HG02588 (cell line): ENCODE results near the gene KCNJ4.
"Not testable (repeated sequence)": the region's sequence is repeated elsewhere in the genome, so short reads cannot be mapped to it uniquely, and the experiment has no call there.

ENCODE experiments used
- ATAC-seq: cut with Tn5 transposase; IDR thresholded peaks from one replicate; pipeline ENCODE4 v1.9.1; 2021; ENCODE audit warnings: mild to moderate bottlenecking, moderate library complexity; ENCODE audit not compliant: unreplicated experiment

KCNJ4 gene

GRCh38 chr22:38414009-38414395 lies 41.0 kb downstream of the KCNJ4 start:
- no peak for ATAC-seq

GRCh38 chr22:38413085-38414008 lies 41.7 kb downstream of the KCNJ4 start:
- ATAC-seq: no peak

- ATAC-seq: no peak
Observed at GRCh38 chr22:38412435-38413084, 42.4 kb downstream of the KCNJ4 start.

GRCh38 chr22:38411016-38411415 lies 44.0 kb downstream of the KCNJ4 start:
- ATAC-seq: no peak

GRCh38 chr22:38409916-38410315 lies 45.1 kb downstream of the KCNJ4 start:
- not testable (repeated sequence) for ATAC-seq

- ATAC-seq: no peak
Observed at GRCh38 chr22:38406617-38407016, 48.4 kb downstream of the KCNJ4 start.

GRCh38 chr22:38404419-38404818 lies 50.6 kb downstream of the KCNJ4 start:
- ATAC-seq: no peak

- no peak for ATAC-seq
Observed at GRCh38 chr22:38403812-38404211, 51.2 kb downstream of the KCNJ4 start.

- ATAC-seq: no peak
Observed at GRCh38 chr22:38402204-38402603, 52.8 kb downstream of the KCNJ4 start.

- ATAC-seq: no peak
Observed at GRCh38 chr22:38401336-38402084, 53.5 kb downstream of the KCNJ4 start.

GRCh38 chr22:38400256-38400655 lies 54.7 kb downstream of the KCNJ4 start:
- not testable (repeated sequence) for ATAC-seq

GRCh38 chr22:38398609-38399461 lies 56.2 kb downstream of the KCNJ4 start:
- peak; percentile 46 for ATAC-seq

GRCh38 chr22:38398181-38398608 lies 56.8 kb downstream of the KCNJ4 start:
- peak; percentile 28 for ATAC-seq

GRCh38 chr22:38397189-38398085 lies 57.6 kb downstream of the KCNJ4 start:
- ATAC-seq: no peak

GRCh38 chr22:38396440-38397069 lies 58.4 kb downstream of the KCNJ4 start:
- ATAC-seq: not testable (repeated sequence)

GRCh38 chr22:38395944-38396343 lies 59.1 kb downstream of the KCNJ4 start:
- not testable (repeated sequence) for ATAC-seq

GRCh38 chr22:38394929-38395624 lies 59.9 kb downstream of the KCNJ4 start:
- not testable (repeated sequence) for ATAC-seq

GRCh38 chr22:38389428-38389818 lies 65.6 kb downstream of the KCNJ4 start:
- not testable (repeated sequence) for ATAC-seq
